Hematopoietic multipotent progenitor cell treated with erythropoietin and hydrocortisone succinate and interleukin-3 and kit ligand, for 6 days (in vitro differentiated cells): ENCODE results near the gene PFDN5.

Experiments used
- DNase-seq: peaks from one replicate; pipeline ENCODE4 v3.0.0-alpha.2; 2015

PFDN5 gene

DNA sequence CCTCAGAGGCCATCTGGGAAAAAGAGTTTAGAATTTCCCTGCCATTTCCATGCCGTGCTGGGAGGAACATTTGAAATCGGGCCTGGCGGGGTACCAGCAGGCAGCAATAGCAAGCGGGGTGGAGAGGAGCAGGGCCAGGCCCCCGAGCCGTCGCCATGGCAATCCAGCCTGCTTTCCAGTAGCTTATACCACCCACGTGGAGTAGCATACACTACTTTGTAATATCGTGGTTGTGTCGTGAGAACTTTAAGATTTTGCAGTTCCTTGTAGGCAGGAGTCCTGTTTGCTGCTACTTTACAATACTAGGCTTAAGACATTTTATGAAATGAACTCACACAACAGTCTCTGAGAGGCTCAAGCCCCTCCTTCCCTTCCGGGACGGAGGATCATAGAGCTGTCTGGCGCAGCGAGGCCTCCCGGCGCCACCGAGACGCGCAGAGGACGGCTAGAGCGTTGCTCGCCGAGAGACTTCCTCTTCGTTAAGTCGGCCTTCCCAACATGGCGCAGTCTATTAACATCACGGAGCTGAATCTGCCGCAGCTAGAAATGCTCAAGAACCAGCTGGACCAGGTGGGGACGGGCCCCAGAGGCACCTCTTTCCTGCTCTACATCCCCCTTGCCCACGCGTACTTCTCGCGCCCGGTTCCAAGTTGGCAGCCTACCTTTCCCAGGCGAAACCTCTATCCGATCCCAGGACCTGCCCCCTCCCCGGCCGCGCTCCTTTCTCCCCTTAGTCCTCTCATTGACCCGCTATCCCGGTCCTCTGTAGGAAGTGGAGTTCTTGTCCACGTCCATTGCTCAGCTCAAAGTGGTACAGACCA lies at the start of gene PFDN5:
PFDN5 (plus strand) TSS at position 473 of the 821 bp plus-strand sequence; CDS start at position 499, 26 bp downstream.
- DNase-seq, result peak; percentile 96

DNA sequence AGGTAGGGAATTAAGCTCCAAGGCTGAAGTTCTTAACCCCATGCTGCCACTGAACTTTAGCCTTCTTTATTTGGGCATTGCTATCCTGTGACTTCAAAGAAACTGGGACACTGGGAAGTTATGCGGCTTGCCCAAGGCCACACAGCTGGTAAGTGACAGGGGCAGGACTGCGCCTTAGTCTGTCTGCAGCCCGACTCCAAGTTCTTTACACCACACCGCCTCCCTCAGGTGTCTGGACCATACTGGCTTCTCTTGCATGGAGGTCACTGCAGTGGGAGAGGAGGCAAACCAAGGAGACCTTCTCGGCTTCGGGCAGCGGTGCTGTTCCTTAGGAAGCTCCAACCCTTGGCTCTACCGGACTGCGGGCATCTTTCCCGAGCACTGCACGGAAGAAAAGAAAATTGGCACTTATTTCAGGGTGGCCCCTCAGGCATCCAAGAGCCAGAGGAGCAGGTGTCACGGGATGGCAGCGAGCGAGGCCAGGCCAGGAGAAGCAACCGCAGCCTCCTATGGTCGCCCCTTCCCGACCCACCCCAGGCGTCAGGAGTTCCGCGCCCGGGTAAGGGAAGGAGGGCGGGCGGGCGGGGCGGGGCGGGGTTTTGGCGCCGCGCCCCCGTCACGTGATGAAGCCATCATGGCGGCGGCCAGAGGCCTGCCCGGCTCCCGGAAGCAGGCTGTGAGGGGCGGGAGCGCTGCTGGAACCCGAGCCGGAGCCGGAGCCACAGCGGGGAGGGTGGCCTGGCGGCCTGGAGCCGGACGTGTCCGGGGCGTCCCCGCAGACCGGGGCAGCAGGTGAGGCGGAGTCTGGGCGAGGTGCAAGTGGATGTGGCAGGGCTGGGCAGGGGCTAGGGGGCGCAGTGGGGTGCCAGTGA lies 43.6 kb upstream of the PFDN5 start:
- DNase-seq, result peak; percentile 89

DNA sequence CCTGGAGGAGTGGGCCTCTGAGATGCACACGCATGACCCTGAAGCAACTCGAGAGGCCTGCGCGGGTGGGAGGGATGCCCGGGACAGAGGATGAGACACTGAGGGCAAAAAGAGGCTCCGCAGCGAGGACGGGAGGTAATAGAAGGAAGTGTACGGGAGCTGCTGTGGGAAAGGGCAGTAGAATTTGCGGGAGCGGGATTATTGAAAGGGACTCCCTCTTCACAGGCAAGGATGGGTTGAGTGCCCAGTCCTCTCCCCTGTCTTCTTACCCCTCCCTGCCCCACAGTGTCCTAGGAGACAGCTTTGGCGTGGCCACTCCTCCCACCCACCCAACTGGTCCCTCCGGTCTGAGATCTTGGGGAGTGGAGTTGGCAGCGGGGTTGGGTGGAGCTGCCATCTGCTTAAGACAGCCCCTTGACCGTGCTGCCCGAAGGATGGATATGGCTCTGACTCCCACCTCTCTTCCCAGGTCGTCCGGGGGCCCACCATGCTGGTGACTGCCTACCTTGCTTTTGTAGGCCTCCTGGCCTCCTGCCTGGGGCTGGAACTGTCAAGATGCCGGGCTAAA lies 42.9 kb upstream of the PFDN5 start:
- peak; percentile 61 for DNase-seq

DNA sequence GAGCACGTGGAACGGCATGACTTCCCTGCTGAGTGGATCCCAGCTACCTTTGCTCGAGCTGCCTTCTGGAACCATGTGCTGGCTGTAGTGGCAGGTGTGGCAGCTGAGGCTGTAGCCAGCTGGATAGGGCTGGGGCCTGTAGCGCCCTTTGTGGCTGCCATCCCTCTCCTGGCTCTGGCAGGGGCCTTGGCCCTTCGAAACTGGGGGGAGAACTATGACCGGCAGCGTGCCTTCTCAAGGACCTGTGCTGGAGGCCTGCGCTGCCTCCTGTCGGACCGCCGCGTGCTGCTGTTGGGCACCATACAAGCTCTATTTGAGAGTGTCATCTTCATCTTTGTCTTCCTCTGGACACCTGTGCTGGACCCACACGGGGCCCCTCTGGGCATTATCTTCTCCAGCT lies 42.0 kb upstream of the PFDN5 start:
- no peak for DNase-seq

DNA sequence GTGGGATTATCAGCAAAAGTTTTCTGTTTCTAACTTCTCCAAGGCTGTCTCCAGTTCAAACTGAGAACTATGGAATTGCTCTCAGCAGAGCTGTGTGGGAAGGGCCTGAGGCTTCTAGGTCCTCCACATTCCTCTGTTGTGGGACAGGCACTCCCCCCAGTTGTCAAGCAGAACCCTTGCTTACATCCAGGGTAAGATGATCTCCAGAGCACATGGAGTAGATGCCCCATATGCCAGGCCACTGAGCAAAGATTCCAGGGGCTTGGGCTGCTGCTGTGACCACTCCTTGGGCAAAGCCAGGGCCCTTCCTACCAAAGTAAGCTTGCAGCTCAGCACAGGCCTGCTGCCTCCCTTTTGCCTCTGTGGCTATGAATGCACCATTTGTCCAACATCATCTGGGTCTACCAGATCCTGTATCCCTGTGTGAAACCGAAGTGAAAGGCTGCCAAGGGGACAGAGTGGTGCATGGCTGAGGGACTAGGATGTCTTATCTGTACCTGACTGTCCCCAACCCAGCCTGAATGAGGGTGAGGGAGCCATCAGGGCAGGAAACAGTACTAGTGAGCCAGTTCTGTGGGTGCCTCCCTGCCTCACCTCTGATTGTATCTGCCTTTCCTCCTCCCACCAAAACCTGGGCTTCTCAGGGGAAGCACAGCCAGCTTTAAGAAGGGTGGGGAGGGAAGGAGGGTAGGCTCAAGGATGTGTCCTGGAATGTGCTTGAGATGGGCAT lies 40.4 kb upstream of the PFDN5 start:
- peak; percentile 44 for DNase-seq

DNA sequence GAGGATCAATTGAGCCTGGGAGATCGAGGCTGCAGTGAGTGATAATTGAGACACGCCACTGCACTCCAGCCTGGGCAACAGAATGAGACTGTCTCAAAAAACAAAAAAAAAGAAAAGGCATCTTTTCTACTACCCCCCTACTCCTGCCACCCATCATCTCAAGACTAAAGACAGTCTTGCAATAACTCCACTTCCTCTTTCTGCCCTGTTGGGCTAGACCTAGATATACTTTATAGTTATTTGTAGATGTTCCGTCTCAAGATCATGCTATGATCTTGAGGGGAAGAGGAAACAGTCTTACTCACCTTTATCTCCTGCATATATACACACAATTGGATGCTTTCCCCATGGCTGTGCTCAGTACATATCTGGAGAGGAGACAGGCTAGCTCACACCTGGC lies 39.3 kb upstream of the PFDN5 start:
- DNase-seq, result peak; percentile 74

DNA sequence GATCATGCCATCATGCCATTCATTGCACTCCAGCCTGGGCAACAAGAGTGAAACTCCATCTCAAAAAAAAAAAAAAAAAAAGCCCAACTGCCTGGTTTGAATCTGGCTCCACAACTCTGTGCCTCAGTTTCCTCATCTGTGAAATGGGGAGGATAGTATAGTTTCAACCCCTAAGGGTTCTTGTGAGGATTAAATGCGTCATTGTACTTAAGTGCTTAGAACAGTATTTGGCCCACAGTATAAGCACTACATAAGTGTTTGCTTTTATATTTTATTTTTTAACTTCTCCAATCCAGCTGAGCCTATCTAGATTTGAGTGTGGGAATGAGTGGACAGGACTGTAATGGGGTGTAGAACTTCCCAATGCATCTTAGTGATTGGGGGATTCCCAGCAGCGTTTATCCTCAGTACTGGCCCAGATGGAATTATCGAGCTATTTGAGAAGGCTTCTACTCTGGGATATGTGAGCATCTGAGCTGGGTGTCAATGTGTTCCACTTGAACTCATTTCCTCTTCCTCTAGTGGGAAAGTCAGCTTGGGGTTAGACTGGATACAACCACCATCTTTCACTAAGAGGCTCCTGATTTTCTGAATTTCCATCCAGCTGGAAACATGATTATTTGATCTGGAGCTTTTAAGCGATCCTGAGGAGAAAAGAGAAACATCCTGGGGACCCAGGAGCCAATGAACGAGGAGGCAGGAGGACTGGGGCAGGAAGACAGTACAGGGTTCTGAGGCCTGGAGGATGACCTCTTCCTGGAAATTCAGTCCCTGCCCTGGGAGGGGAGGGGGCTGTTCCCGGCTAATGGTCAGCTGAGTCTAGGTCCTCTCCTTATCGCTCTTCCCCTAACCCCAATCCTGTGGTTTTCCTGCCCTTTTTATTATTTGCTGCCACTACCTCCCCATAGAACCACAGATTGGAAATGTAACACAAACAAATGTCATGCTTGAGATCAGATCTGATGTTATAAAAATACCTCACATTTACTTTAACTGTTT lies 36.5 kb upstream of the PFDN5 start:
- DNase-seq, result no peak

DNA sequence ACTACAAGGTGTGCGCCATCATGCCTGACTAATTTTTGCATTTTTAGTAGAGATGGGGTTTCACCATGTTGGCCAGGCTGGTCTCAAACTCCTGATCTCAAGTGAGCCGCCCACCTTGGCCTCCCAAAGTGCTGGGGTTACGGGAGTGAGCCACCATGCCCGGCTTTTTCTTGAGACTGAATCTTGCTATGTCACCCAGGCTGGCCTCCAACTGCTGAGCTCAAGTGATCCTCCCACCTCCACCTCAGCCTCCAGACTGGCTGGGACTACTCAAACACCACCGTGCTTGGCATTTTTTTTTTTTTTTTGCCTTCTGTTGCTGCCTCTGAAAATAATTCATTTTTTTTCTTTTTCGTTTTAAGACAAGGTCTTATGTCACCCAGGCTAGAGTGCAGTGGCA lies 35.5 kb upstream of the PFDN5 start:
- no peak for DNase-seq

DNA sequence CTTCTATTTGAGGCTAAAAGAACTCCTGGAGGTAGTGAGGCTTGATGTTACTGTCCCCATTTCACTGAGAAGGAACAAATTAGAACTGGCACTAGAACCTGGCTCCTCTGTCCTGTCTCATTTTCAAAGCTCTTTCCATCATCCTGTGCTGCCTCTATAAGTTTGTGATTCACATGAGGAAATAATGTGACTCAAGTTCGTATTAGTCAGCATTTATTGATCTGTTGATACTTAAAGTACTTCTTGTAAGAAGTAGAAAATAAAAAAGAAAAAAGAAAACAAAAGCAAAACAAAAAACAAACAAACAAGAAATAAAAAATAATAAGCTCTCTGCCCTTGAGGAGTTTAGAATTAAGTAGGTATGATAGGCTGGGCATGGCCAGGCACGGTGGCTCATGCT lies 29.6 kb upstream of the PFDN5 start:
- no peak for DNase-seq

DNA sequence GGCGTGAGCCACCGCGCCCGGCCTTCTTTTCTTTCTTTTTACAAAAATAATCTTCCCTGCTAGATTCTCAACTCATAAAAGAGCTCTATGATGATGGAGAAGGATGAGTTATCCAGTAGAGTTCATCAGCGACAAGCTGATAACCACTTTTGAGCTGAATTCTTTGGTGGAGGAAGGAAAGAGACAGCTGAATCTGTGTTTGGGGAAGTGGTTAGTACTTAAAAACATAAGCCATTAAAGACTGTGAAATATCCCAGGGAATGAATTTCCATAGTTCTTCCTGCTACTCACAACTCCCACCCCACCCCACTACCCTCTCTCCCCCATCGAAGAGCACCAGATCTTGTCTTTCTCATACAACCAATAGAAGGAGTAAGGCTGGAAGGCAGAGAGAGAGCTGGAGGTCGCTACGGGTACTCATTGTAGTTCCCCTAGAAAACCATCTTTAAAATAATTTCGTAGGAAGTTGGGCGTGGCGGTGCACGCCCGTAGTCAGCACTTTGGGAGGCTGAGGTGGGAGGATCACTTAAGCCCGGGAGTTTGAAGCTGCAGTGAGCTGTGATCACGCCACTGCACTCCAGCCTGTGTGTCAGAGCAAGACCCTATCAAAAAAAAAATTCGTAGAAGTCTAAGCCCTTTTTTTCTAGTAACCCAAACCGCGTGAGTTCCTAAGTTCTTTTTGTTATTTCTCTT lies 27.9 kb upstream of the PFDN5 start:
- peak; percentile 41 for DNase-seq

DNA sequence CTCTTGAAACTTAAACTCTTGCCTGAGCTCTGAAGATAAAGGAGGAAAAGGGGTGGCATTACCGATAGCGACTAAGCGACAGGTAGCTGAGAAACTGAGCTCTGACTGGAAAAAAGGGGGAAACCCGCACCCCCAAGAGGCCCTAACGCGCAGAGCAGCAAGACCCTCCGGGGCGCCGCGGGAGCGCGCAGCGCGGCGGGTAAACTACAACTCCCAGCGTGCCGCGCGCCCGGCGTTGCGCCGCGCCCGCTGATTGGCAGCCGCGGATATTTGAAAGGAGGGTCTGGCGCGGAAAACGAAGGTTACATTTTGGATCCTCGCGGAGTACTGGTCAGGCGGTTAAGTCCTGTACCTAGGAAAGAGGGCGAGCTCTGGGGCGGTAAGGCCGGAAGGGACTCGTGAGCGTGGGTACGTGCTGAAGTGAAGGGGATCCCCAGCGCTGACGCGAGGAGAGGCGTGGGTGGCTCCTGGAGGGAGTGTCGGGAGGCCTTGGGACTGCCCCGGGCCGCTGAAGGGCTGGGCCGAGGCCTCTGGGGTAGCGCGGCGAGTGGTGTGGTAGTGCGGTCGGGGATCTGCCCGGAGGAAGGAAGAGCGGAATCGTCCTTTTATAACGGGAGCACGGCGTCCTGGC lies 27.2 kb upstream of the PFDN5 start, which contains the start of gene ESPL1:
ESPL1 (plus strand) TSS at position 301 of the 631 bp plus-strand sequence. CDS start 468 bp downstream, outside the sequence.
- peak; percentile 91 for DNase-seq

DNA sequence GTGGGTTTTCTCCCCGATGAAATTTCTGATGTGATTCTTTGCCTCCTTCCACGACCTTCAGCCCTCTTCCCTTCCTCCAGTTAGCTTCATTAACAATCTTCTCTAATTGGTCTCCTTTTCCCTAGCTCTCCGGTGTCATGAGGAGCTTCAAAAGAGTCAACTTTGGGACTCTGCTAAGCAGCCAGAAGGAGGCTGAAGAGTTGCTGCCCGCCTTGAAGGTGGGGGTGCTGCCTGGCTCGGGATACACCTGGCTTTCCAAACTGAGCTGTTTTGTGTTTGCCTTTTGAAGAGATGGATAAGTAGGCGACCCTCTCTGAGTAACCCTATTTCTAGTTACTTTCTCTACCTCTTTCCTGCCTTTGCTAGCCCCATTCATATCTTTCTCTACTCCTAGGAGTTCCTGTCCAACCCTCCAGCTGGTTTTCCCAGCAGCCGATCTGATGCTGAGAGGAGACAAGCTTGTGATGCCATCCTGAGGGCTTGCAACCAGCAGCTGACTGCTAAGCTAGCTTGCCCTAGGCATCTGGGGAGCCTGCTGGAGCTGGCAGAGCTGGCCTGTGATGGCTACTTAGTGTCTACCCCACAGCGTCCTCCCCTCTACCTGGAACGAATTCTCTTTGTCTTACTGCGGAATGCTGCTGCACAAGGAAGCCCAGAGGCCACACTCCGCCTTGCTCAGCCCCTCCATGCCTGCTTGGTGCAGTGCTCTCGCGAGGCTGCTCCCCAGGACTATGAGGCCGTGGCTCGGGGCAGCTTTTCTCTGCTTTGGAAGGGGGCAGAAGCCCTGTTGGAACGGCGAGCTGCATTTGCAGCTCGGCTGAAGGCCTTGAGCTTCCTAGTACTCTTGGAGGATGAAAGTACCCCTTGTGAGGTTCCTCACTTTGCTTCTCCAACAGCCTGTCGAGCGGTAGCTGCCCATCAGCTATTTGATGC lies 26.4 kb upstream of the PFDN5 start:
- DNase-seq, result no peak

DNA sequence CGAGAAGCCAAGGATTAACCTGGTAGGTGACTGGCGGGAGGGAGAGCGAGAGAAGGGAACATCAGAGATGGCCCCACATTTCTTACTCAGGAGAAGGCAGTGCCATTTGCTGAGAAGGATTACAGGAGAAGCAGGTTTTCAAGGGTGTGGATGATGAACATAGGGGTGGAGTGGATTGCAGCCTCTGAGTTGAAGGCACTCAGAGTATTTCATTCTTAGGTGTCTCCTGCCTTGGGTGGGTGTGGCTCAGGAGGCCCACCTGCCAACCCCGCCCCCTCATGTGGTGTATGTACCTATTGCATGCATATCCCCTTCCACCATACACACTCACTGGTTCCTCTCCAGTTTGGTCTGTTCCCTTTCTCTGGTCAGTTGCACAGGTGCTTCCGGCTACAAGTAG lies 20.9 kb upstream of the PFDN5 start:
- DNase-seq, result no peak

DNA sequence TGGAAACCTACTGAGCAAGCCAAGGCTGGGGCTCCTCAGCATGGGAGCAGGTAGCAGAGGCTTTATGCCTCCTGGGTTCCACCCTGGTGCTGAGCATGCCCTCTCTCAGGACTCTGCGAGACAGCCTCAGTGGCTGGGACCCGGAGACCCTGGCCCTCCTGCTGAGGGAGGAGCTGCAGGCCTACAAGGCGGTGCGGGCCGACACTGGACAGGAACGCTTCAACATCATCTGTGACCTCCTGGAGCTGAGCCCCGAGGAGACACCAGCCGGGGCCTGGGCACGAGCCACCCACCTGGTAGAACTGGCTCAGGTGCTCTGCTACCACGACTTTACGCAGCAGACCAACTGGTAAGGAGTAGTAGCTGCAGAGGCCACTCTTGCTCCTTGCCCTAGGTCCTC lies 18.8 kb upstream of the PFDN5 start:
- no peak for DNase-seq

DNA sequence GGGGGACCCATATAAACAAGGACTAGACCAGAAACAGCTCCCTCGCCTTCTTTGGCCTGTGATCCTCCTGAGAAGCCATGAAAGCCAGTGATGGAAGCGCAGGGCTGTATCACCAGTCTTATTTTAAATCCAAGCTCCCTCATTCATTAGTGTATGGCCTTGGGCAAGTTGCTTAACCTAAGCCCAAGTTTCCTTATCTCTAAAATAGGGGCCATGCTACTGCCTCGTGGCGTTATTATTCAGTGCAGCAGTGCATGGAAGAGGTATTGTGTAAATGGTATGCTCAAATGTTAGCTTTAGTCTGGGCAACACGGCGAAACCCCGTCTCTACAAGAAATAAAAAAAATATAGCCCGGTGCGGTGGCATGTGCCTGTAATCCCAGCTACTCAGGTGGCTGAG lies 17.4 kb upstream of the PFDN5 start:
- DNase-seq, result no peak

DNA sequence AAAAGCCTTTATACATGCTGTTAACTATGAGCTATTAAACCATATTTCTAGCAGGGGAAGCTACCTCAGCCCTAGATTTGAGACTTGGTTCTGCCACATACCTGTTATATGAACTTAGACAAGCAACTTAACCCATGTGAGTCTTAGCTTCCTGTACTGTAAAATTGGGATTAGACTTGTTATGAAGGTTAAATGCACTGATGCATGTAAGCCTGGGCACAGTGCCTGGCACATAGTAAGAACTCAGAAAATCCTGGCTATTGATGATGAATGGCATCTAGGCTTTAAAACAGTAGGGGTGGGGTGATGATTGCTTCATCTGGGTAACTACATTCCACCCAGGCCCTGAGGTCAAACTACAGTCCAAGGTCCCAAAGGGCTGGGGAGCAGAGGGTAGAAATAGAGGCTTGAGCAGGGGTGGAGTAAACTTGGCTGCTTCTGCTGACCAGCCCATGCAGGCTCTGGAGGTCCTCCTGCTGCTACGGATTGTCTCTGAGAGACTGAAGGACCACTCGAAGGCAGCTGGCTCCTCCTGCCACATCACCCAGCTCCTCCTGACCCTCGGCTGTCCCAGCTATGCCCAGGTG lies 16.0 kb upstream of the PFDN5 start:
- DNase-seq, result no peak

DNA sequence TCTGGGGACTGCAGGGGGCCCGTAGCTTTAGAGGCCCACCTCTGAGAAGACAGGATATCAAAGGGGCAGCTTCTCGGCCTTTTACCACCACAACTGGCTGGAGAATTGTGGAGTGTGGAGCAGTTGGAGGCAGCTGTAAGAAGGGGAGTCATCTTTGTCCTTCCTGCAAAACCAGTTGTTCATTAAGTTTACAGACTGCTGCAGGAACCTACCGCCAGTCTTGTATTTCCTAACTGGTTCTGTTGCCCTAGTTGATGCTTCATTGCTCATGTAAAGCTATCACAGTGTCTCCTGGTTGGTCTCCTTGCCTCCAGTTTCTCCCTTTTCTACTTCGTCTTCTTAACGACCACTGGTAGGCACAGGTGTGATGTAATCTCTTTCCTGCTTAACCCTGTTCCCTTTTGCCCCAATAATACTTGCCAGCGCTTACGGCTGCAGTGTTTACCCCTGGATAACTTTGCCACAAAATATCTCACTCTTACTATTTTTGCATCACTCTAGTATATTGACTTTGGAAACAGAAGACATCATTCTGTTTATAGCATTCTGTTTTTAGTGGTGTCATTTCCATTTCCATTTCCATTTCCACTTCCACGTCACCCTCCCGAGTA lies 15.3 kb upstream of the PFDN5 start:
- no peak for DNase-seq

DNA sequence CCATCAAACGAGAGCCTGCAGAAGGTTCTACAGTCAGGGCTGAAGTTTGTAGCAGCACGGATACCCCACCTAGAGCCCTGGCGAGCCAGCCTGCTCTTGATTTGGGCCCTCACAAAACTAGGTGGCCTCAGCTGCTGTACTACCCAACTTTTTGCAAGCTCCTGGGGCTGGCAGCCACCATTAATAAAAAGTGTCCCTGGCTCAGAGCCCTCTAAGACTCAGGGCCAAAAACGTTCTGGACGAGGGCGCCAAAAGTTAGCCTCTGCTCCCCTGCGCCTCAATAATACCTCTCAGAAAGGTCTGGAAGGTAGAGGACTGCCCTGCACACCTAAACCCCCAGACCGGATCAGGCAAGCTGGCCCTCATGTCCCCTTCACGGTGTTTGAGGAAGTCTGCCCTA lies 8.9 kb upstream of the PFDN5 start:
- no peak for DNase-seq
